ENCODE measurements around the gene SMURF1. TPM values are rescaled to one million over a fixed set of nuclear protein-coding genes. Genes with fewer than 3 reads are reported as not detected.

SMURF1 gene
- total and polyA plus RNA-seq, 2 donors (not counting 1 experiment from before 2014, with no cell fraction given), result 17.2 to 18.7 TPM

DNA sequence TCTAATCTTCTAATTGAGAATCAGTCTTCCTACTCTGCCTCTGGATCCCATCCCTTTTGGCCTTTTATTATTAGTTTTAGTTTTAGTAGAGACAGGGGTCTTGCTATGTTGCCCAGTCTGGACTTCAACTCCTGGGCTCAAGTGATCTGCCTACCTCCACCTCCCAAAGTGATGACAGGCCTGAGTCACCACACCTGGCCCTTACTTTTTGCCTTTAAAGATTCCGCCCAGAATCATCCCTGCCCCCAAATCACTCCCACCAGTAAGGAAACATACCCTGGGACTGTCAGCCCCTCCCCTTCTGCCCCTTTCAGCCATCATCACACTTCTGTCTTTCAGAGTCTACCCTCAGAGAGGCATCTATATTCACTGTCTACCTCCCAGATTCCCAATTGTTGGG, 45.3 kb upstream of the SMURF1 start:
- H3K79me2 ChIP-seq (ENCODE audit: control insufficient read depth, insufficient read depth, low read length), result no peaks in the 10 kb centered on the region
- no peak for TF ChIP-seq CTCF (conservative IDR thresholded peaks at IDR 0.05 in 1 of 2, IDR thresholded peaks at IDR 0.05 in 1 of 2; ENCODE audit: low read depth in 1 of 2, low read length in 2 of 2)

GRCh38 chr7:99188221-99188620, 44.3 kb upstream of the SMURF1 start:
- no peaks in the 10 kb centered on the region for H3K79me2 ChIP-seq (ENCODE audit: control insufficient read depth, insufficient read depth, low read length)
- H3K36me3 ChIP-seq (ENCODE audit: control insufficient read depth, insufficient read depth, low read length), result no peaks in the 10 kb centered on the region
- no peak for DNase-seq (ENCODE audit: low read depth in 2 of 2)
- H2AFZ ChIP-seq (ENCODE audit: low read length), result no peak overlapping the region
- no peak overlapping the region for H3K4me3 ChIP-seq (replicated peaks in 1 of 4; ENCODE audit: control extremely low read depth in 1 of 4, insufficient read depth in 1 of 4, low read depth in 3 of 4, low read length in 4 of 4)
- H3K4me1 ChIP-seq (ENCODE audit: control insufficient read depth, extremely low read depth, insufficient read depth, low read length), result no peaks in the 10 kb centered on the region
- H3K27me3 ChIP-seq (ENCODE audit: control insufficient read depth, insufficient read depth, low read length), result no peaks in the 10 kb centered on the region
- no peaks in the 10 kb centered on the region for H3K9me3 ChIP-seq (ENCODE audit: control insufficient read depth, insufficient read depth, low read depth, low read length)
- H3K4me2 ChIP-seq (ENCODE audit: extremely low read depth, insufficient read depth, low read length), result no peak overlapping the region
- TF ChIP-seq CTCF (conservative IDR thresholded peaks at IDR 0.05 in 1 of 2, IDR thresholded peaks at IDR 0.05 in 1 of 2; ENCODE audit: low read depth in 1 of 2, low read length in 2 of 2) (no peak), EZH2 (IDR thresholded peaks at IDR 0.05; ENCODE audit: low read length, missing control alignments) (no peak)
- no peak overlapping the region for H3K9ac ChIP-seq (ENCODE audit: insufficient read depth, low read length)
- H4K20me1 ChIP-seq (ENCODE audit: control insufficient read depth, extremely low read depth, insufficient read depth, low read length), result no peaks in the 10 kb centered on the region
- H3K27ac ChIP-seq (ENCODE audit: insufficient read depth, low read length), result no peak overlapping the region

More for the DNA sequence above, 45.3 kb upstream of the SMURF1 start:
- Histone ChIP-seq H3K36me3 (ENCODE audit: control insufficient read depth, insufficient read depth, low read length) (no peaks in the 10 kb centered on the region), H3K27ac (ENCODE audit: insufficient read depth, low read length) (no peak overlapping the region), H3K4me1 (ENCODE audit: control insufficient read depth, extremely low read depth, insufficient read depth, low read length) (no peaks in the 10 kb centered on the region), H3K9me3 (ENCODE audit: control insufficient read depth, insufficient read depth, low read depth, low read length) (no peaks in the 10 kb centered on the region), H3K4me3 (replicated peaks in 1 of 4; ENCODE audit: control extremely low read depth in 1 of 4, insufficient read depth in 1 of 4, low read depth in 3 of 4, low read length in 4 of 4) (no peak overlapping the region), H2AFZ (ENCODE audit: low read length) (no peak overlapping the region), H4K20me1 (ENCODE audit: control insufficient read depth, extremely low read depth, insufficient read depth, low read length) (no peaks in the 10 kb centered on the region), H3K9ac (ENCODE audit: insufficient read depth, low read length) (no peak overlapping the region), H3K4me2 (ENCODE audit: extremely low read depth, insufficient read depth, low read length) (no peak overlapping the region), H3K27me3 (ENCODE audit: control insufficient read depth, insufficient read depth, low read length) (no peaks in the 10 kb centered on the region)
- no peak for DNase-seq (ENCODE audit: low read depth in 2 of 2)

DNA sequence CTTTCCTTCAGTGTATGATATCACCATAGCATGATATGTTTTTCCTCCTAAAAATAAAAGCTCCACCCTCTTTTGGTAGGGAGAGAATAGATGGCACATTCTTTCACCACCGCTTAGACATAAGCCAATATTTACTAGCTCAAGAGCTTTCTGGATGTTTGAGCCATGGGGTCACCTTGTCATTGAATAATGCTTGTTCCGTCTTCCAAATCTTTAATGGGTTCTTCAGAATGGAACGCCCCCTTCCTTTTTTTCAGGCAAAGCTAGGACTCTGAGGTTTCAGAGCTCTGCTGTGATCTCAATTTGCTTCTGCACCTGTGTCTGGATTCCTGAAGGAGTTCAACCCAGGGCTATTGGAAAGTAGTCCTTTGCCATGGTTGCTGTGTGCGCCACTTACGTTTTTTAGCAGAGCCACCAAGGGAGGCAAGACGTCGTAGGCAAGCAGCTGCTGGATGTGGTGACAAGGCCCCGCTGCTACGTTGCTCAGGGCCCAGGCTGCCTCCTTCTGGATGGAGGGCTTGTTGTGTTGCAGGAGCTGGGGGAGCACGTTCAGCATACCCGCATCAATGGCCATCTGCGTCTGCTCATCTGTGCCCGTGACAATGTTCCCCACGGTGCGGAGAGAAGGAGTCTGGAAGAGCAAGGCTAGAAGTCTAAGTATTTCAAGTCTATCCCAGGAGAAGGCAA, 40.8 kb upstream of the SMURF1 start:
- Histone ChIP-seq H3K27ac (ENCODE audit: insufficient read depth, low read length) (no peak overlapping the region), H4K20me1 (ENCODE audit: control insufficient read depth, extremely low read depth, insufficient read depth, low read length) (no peaks in the 10 kb centered on the region), H3K79me2 (ENCODE audit: control insufficient read depth, insufficient read depth, low read length) (no peaks in the 10 kb centered on the region), H3K4me2 (ENCODE audit: extremely low read depth, insufficient read depth, low read length) (no peak overlapping the region), H2AFZ (ENCODE audit: low read length) (no peak overlapping the region), H3K4me3 (replicated peaks in 1 of 4; ENCODE audit: control extremely low read depth in 1 of 4, insufficient read depth in 1 of 4, low read depth in 3 of 4, low read length in 4 of 4) (no peak overlapping the region), H3K27me3 (ENCODE audit: control insufficient read depth, insufficient read depth, low read length) (no peaks in the 10 kb centered on the region), H3K4me1 (ENCODE audit: control insufficient read depth, extremely low read depth, insufficient read depth, low read length) (no peaks in the 10 kb centered on the region), H3K9me3 (ENCODE audit: control insufficient read depth, insufficient read depth, low read depth, low read length) (no peaks in the 10 kb centered on the region), H3K36me3 (ENCODE audit: control insufficient read depth, insufficient read depth, low read length) (no peaks in the 10 kb centered on the region), H3K9ac (ENCODE audit: insufficient read depth, low read length) (no peak overlapping the region)
- no peak for DNase-seq (ENCODE audit: low read depth in 2 of 2)
- no peak for TF ChIP-seq EZH2 (IDR thresholded peaks at IDR 0.05; ENCODE audit: low read length, missing control alignments)
- no peak for TF ChIP-seq CTCF (conservative IDR thresholded peaks at IDR 0.05 in 1 of 2, IDR thresholded peaks at IDR 0.05 in 1 of 2; ENCODE audit: low read depth in 1 of 2, low read length in 2 of 2)
